Measurements from ENCODE around the gene CCL4L2.
A peak's percentile ranks its signal among the peaks of the same experiment; 100 is the strongest.
"Not testable (repeated sequence)": the region's sequence is repeated elsewhere in the genome, so short reads cannot be mapped to it uniquely, and the experiment has no call there.

Gene CCL4L2

GRCh38 chr17:36195434-36196130, 15.3 kb upstream of the CCL4L2 start:
- DNase-seq, result no peak

- no peak for DNase-seq
Observed at GRCh38 chr17:36196131-36196486, 14.8 kb upstream of the CCL4L2 start.

GRCh38 chr17:36197387-36197703, 13.5 kb upstream of the CCL4L2 start:
- DNase-seq, result no peak

- peak; percentile 42 for DNase-seq
Observed at GRCh38 chr17:36198831-36199465, 11.9 kb upstream of the CCL4L2 start.

- not testable (repeated sequence) for DNase-seq
Observed at GRCh38 chr17:36201102-36201501, 9.8 kb upstream of the CCL4L2 start.

GRCh38 chr17:36201506-36201905, 9.4 kb upstream of the CCL4L2 start:
- DNase-seq, result not testable (repeated sequence)

- DNase-seq, result no peak
Observed at GRCh38 chr17:36203335-36203734, 7.5 kb upstream of the CCL4L2 start.

GRCh38 chr17:36204724-36205500, 6.0 kb upstream of the CCL4L2 start:
- no peak for DNase-seq

GRCh38 chr17:36205637-36206485, 5.0 kb upstream of the CCL4L2 start:
- DNase-seq, result no peak

- DNase-seq, result not testable (repeated sequence)
Observed at GRCh38 chr17:36206486-36206821, 4.4 kb upstream of the CCL4L2 start.

GRCh38 chr17:36207383-36207782, 3.5 kb upstream of the CCL4L2 start:
- DNase-seq, result not testable (repeated sequence)

GRCh38 chr17:36209575-36209974, 1.3 kb upstream of the CCL4L2 start:
- DNase-seq, result no peak

GRCh38 chr17:36211484-36212271, 815 bp downstream of the CCL4L2 start:
- not testable (repeated sequence) for DNase-seq

- DNase-seq, result no peak
Observed at GRCh38 chr17:36212272-36212605, 1.4 kb downstream of the CCL4L2 start.

GRCh38 chr17:36212966-36213365, 2.1 kb downstream of the CCL4L2 start:
- no peak for DNase-seq

- DNase-seq, result no peak
Observed at GRCh38 chr17:36213695-36214094, 2.8 kb downstream of the CCL4L2 start.

- DNase-seq, result no peak
Observed at GRCh38 chr17:36214918-36215317, 4.1 kb downstream of the CCL4L2 start.

- not testable (repeated sequence) for DNase-seq
Observed at GRCh38 chr17:36215406-36216308, 4.8 kb downstream of the CCL4L2 start.

GRCh38 chr17:36219556-36219955, 8.7 kb downstream of the CCL4L2 start:
- not testable (repeated sequence) for DNase-seq

GRCh38 chr17:36220737-36221580, 10.1 kb downstream of the CCL4L2 start:
- not testable (repeated sequence) for DNase-seq

All from OCI-M1 (cell line).